ENCODE measurements around the gene PAX4. TPM values are rescaled to one million over a fixed set of nuclear protein-coding genes. Genes with fewer than 3 reads are reported as not detected.
"Not testable (repeated sequence)": the region's sequence is repeated elsewhere in the genome, so short reads cannot be mapped to it uniquely, and the experiment has no call there.

Gene PAX4
- total RNA-seq, 4 donors from 2014 or later: not detected

GRCh38 chr7:127571741-127572505, 46.0 kb downstream of the PAX4 start:
- WGBS, 2 donors: 78 to 79% methylated on average over 3 of the region's 3 CpGs
- Histone ChIP-seq H3K27me3 (no peaks in the 10 kb centered on the region), H3K36me3 (no peaks in the 10 kb centered on the region), H3K4me3 (no peak overlapping the region), H3K27ac (no peak overlapping the region), H3K9me3 (no peaks in the 10 kb centered on the region), H3K4me1 (no peaks in the 10 kb centered on the region)
- intact Hi-C loops (cut with DNase I): no loop called here
- DNase-seq: no peak
- TF ChIP-seq POLR2A (IDR thresholded peaks at IDR 0.05): no peak
- no peak for TF ChIP-seq CTCF (IDR thresholded peaks at IDR 0.05)

GRCh38 chr7:127568034-127568433, 49.9 kb downstream of the PAX4 start:
- H3K9me3 ChIP-seq; H3K4me1 ChIP-seq; H3K36me3 ChIP-seq; intact Hi-C loops (cut with DNase I); DNase-seq; H3K4me3 ChIP-seq; H3K27ac ChIP-seq; H3K27me3 ChIP-seq: not testable (repeated sequence)
- WGBS, 2 donors: no CpG with 5 or more reads among the region's 3 CpGs

GRCh38 chr7:127566242-127566641, 51.7 kb downstream of the PAX4 start:
- Histone ChIP-seq H3K36me3 (no peaks in the 10 kb centered on the region), H3K27ac (no peak overlapping the region), H3K4me3 (no peak overlapping the region), H3K27me3 (no peaks in the 10 kb centered on the region), H3K4me1 (no peaks in the 10 kb centered on the region), H3K9me3 (no peaks in the 10 kb centered on the region)
- WGBS, 2 donors: 83 to 87% methylated on average over 3 of the region's 3 CpGs
- DNase-seq: no peak
- TF ChIP-seq CTCF (IDR thresholded peaks at IDR 0.05): no peak
- TF ChIP-seq POLR2A (IDR thresholded peaks at IDR 0.05): no peak
- intact Hi-C loops (cut with DNase I): no loop called here

Other genes starting within 250 kb of the PAX4 start
- gene ZNF800, start 225.4 kb downstream of the PAX4 start, total RNA-seq: 10 to 100 TPM; 21.1 to 27.8 (median 24.2) TPM
- 10 to 100 TPM; 13.5 to 17.3 (median 14.9) TPM for gene GCC1, start 32.5 kb downstream of the PAX4 start, total RNA-seq
- gene ARF5, start 29.7 kb downstream of the PAX4 start, total RNA-seq: 100 to 1,000 TPM; 169 to 260 (median 209) TPM
- 1 to 10 TPM in 3 of 4 donors, not detected in 1; 1.1 to 3.1 (median 2.9) TPM for gene FSCN3, start 24.4 kb downstream of the PAX4 start, total RNA-seq
- 10 to 100 TPM; 84.2 to 98.8 (median 93.4) TPM for gene SND1, start 34.1 kb upstream of the PAX4 start, total RNA-seq

Measured in esophagus squamous epithelium (tissue), 5 donors.